ENCODE results near the gene SHE. TPM values are rescaled to one million over a fixed set of nuclear protein-coding genes. Genes with fewer than 3 reads are reported as not detected.

SHE gene
- total RNA-seq, 4 donors from 2014 or later, result 4.0 to 8.0 (median 6.1) TPM

- no peak for TF ChIP-seq POLR2A (IDR thresholded peaks at IDR 0.05)
- TF ChIP-seq, protein P1, sequence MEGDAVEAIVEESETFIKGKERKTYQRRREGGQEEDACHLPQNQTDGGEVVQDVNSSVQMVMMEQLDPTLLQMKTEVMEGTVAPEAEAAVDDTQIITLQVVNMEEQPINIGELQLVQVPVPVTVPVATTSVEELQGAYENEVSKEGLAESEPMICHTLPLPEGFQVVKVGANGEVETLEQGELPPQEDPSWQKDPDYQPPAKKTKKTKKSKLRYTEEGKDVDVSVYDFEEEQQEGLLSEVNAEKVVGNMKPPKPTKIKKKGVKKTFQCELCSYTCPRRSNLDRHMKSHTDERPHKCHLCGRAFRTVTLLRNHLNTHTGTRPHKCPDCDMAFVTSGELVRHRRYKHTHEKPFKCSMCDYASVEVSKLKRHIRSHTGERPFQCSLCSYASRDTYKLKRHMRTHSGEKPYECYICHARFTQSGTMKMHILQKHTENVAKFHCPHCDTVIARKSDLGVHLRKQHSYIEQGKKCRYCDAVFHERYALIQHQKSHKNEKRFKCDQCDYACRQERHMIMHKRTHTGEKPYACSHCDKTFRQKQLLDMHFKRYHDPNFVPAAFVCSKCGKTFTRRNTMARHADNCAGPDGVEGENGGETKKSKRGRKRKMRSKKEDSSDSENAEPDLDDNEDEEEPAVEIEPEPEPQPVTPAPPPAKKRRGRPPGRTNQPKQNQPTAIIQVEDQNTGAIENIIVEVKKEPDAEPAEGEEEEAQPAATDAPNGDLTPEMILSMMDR (IDR thresholded peaks at IDR 0.05), result no peak
- H3K4me3 ChIP-seq (ENCODE audit: low read depth, poor library complexity, severe bottlenecking), result no peak overlapping the region
- no peak for DNase-seq (ENCODE audit: low spot score in 2 of 2)
- intact Hi-C loops (cut with DNase I; ENCODE audit: low total_unique reads), result no loop called here
- 72 to 76% methylated on average over 8 of the region's 8 CpGs for WGBS, 2 donors
These were observed 58.8 kb downstream of the SHE start for GRCh38 chr1:154443274-154444013.

- DNase-seq (ENCODE audit: low spot score in 2 of 2), result no peak
- TF ChIP-seq, protein P1 (IDR thresholded peaks at IDR 0.05), result no peak
- TF ChIP-seq POLR2A (IDR thresholded peaks at IDR 0.05), result no peak
- no peak overlapping the region for H3K4me3 ChIP-seq (ENCODE audit: low read depth, poor library complexity, severe bottlenecking)
- 89 to 90% methylated on average over 13 of the region's 13 CpGs for WGBS, 2 donors
- intact Hi-C loops (cut with DNase I; ENCODE audit: low total_unique reads), result no loop called here
These were observed 60.0 kb downstream of the SHE start for GRCh38 chr1:154442006-154442740.

GRCh38 chr1:154441241-154441888 lies 60.8 kb downstream of the SHE start:
- WGBS, 2 donors, result 85% methylated on average over 8 of the region's 8 CpGs
- intact Hi-C loops (cut with DNase I; ENCODE audit: low total_unique reads), result no loop called here
- no peak for DNase-seq (ENCODE audit: low spot score in 2 of 2)
- no peak overlapping the region for H3K4me3 ChIP-seq (ENCODE audit: low read depth, poor library complexity, severe bottlenecking)
- TF ChIP-seq POLR2A (IDR thresholded peaks at IDR 0.05), result no peak
- TF ChIP-seq, protein P1 (IDR thresholded peaks at IDR 0.05), result no peak

DNA sequence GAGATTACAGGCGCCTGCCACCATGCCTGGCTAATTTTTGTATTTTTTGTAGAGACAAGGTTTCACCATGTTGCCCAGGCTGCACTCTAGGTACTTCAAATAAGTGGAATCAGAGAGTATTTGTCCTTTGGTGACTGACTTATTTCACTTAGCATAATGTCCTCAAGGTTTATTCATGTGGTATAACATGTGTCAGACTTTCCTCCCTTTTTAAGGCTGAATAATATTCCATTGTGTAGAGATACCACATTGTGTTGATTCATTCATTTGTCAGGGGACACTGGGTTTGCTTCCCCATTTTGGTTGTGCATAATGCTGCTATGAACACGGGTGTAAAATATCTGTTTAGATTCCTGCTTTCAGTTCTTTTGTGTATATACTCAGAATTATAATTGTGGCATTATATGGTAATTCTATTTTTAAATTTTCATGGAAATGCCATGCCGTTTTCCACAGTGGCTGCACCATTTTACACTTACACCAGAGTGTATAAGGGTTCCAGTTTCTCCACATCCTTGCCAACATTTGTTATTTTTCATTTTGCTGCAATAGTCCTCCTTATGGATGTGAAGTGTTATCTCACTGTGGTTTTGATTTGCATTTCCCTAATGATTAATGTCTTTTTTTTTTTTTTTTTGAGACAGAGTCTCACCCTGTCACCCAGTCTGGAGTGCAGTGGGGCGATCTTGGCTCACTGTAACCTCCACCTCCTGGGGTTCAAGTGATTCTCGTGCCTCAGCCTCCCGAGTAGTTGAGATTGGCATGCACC lies 62.0 kb downstream of the SHE start:
- no peak for DNase-seq (ENCODE audit: low spot score in 2 of 2)
- 78 to 84% methylated on average over 6 of the region's 6 CpGs for WGBS, 2 donors
- intact Hi-C loops (cut with DNase I; ENCODE audit: low total_unique reads), result no loop called here
- no peak for TF ChIP-seq POLR2A (IDR thresholded peaks at IDR 0.05)
- TF ChIP-seq, protein P1 (IDR thresholded peaks at IDR 0.05), result no peak
- no peak overlapping the region for H3K4me3 ChIP-seq (ENCODE audit: low read depth, poor library complexity, severe bottlenecking)

DNA sequence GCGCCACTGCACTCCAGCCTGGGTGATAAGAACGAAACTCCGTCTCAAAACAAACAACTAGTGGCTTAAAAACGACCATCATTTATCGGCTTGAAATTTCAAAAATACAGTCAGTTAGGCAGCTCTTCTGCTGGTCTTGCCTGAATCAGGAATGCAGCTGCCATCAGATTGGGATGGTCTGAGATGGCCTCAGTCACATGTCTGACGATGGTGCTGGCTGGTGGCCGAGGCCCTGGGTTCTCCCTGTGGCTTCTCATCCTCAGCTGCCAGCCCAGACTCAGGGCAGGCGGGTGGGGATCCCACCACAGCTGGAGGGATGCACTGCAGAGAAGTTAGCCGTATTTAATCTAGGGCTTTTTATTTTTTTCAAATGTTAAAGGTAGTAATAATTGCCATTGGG lies 65.8 kb downstream of the SHE start:
- 62 to 67% methylated on average over 9 of the region's 9 CpGs for WGBS, 2 donors
- no peak for DNase-seq (ENCODE audit: low spot score in 2 of 2)
- TF ChIP-seq POLR2A (IDR thresholded peaks at IDR 0.05), result no peak
- H3K4me3 ChIP-seq (ENCODE audit: low read depth, poor library complexity, severe bottlenecking), result no peak overlapping the region
- intact Hi-C loops (cut with DNase I; ENCODE audit: low total_unique reads), result no loop called here
